DOHH2 (cell line): Measurements from ENCODE around the gene PARVB.

Experiments used
- H3F3A ChIP-seq: fragments of 200-600 bp; sonication (generic), shearing (Covaris generic); 2 replicates; pipeline ENCODE4 v1.6.0; 2016; ENCODE audit warnings: antibody characterized with exemption, mild to moderate bottlenecking; ENCODE audit not compliant: control insufficient read depth, insufficient read depth
- H3K27ac ChIP-seq: fragments of 200-600 bp; sonication (generic); 2 replicates; pipeline ENCODE4 v1.5.1; 2014; ENCODE audit warnings: low read depth, mild to moderate bottlenecking, low read length, moderate library complexity
- H3K27me3 ChIP-seq: fragments of 200-600 bp; sonication (generic); 2 replicates; pipeline ENCODE4 v1.6.1; 2014; ENCODE audit warnings: mild to moderate bottlenecking, low read length, mixed read lengths; ENCODE audit not compliant: control insufficient read depth
- H3K36me3 ChIP-seq: fragments of 200-600 bp; sonication (generic); 2 replicates; pipeline ENCODE4 v1.6.1; 2014; ENCODE audit warnings: mild to moderate bottlenecking, low read length, moderate library complexity, mixed read lengths; ENCODE audit not compliant: control insufficient read depth
- H3K4me1 ChIP-seq: fragments of 200-600 bp; sonication (generic); 2 replicates; pipeline ENCODE4 v1.6.1; 2014; ENCODE audit warnings: mild to moderate bottlenecking, low read length, mixed read lengths; ENCODE audit not compliant: control insufficient read depth
- H3K4me2 ChIP-seq: fragments of 200-600 bp; sonication (generic); 2 replicates; pipeline ENCODE4 v1.6.0; 2014; ENCODE audit warnings: mild to moderate bottlenecking, low read length, moderate library complexity
- H3K4me3 ChIP-seq: fragments of 200-600 bp; sonication (generic); 2 replicates; pipeline ENCODE4 v1.5.1; 2014; ENCODE audit warnings: mild to moderate bottlenecking, low read length, mixed read lengths
- H3K79me2 ChIP-seq: fragments of 200-600 bp; sonication (generic); 2 replicates; pipeline ENCODE4 v1.6.1; 2014; ENCODE audit warnings: mild to moderate bottlenecking, low read length, mixed read lengths; ENCODE audit not compliant: control insufficient read depth
- H3K9me2 ChIP-seq: fragments of 200-600 bp; sonication (generic); replicated peaks from 2 replicates; pipeline ENCODE4 v1.6.1; 2014; ENCODE audit warnings: mild to moderate bottlenecking, low read length, mixed read lengths; ENCODE audit not compliant: control insufficient read depth
- H3K9me3 ChIP-seq: fragments of 200-600 bp; sonication (generic); 2 replicates; pipeline ENCODE4 v1.6.1; 2014; ENCODE audit warnings: antibody characterized with exemption, low read length, mixed read lengths; ENCODE audit not compliant: control insufficient read depth, insufficient read depth
- H4K20me1 ChIP-seq: fragments of 200-600 bp; sonication (generic); 2 replicates; pipeline ENCODE4 v1.6.0; 2014; ENCODE audit warnings: low read depth, mild to moderate bottlenecking, antibody characterized with exemption, low read length, moderate library complexity; ENCODE audit not compliant: control insufficient read depth, insufficient read depth
- EZH2phosphoT487 ChIP-seq: fragments of 200-600 bp; sonication (generic); IDR thresholded peaks from 2 replicates; pipeline ENCODE4 v1.6.1; 2017; ENCODE audit warnings: borderline replicate concordance, mild to moderate bottlenecking, antibody characterized with exemption, low read length, moderate library complexity, mixed read lengths
- TF ChIP-seq, protein P1 (sequence below): fragments of 200-600 bp; sonication (generic); IDR thresholded peaks from one replicate; pipeline ENCODE4 v1.5.1; 2014; ENCODE audit warnings: antibody characterized with exemption, mild to moderate bottlenecking, low read depth, low read length; ENCODE audit not compliant: poor library complexity, severe bottlenecking

PARVB gene

DNA sequence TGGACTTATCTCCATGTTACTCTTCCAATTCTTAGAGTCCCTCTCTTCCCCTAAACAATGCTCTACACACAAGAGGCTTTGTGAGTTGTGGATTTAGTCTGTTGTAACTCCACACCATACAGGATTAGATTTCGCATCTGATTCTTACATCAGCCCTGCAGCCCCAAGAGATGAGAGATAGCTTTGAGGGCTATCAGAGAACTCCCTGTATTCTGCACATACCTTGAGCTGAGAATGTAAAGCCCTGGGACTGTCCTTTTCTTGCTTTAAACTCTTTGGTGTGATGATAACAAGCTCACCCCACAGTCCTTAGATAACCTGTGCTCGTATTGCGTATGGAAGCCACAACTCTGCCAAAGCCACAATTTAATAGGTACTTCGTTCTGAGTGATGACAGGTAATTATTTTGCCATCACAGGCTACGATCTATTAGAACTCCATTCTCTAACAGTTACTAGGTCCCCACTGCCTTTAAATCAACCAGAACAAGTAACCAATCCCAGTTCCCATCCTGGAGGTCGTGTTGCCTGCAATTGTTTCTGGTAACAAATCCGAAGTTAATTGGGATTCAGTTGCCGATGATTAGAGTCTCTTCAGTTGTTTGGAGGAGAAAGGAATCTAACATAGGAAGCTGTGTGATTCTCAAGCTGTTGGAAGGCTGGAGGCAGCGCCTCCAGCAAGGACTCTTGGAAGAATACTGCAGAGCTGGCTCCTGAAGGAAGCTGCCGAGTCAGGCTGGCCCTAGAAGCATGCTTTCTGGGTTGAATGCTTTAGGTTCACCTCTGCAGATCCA is 155.3 kb downstream of the PARVB start:
- TF ChIP-seq, protein P1, sequence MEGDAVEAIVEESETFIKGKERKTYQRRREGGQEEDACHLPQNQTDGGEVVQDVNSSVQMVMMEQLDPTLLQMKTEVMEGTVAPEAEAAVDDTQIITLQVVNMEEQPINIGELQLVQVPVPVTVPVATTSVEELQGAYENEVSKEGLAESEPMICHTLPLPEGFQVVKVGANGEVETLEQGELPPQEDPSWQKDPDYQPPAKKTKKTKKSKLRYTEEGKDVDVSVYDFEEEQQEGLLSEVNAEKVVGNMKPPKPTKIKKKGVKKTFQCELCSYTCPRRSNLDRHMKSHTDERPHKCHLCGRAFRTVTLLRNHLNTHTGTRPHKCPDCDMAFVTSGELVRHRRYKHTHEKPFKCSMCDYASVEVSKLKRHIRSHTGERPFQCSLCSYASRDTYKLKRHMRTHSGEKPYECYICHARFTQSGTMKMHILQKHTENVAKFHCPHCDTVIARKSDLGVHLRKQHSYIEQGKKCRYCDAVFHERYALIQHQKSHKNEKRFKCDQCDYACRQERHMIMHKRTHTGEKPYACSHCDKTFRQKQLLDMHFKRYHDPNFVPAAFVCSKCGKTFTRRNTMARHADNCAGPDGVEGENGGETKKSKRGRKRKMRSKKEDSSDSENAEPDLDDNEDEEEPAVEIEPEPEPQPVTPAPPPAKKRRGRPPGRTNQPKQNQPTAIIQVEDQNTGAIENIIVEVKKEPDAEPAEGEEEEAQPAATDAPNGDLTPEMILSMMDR, result no peak
- no peak for TF ChIP-seq EZH2phosphoT487
- Histone ChIP-seq H3K36me3 (no peaks in the 10 kb centered on the region), H3K9me2 (no peaks in the 10 kb centered on the region), H3K27ac (no peak overlapping the region), H3K4me3 (no peak overlapping the region), H4K20me1 (no peaks in the 10 kb centered on the region), H3K4me2 (no peak overlapping the region), H3F3A (no peaks in the 10 kb centered on the region), H3K4me1 (peaks cover 32% of the 10 kb centered on the region), H3K79me2 (no peaks in the 10 kb centered on the region), H3K27me3 (peaks cover 39% of the 10 kb centered on the region), H3K9me3 (no peaks in the 10 kb centered on the region)

DNA sequence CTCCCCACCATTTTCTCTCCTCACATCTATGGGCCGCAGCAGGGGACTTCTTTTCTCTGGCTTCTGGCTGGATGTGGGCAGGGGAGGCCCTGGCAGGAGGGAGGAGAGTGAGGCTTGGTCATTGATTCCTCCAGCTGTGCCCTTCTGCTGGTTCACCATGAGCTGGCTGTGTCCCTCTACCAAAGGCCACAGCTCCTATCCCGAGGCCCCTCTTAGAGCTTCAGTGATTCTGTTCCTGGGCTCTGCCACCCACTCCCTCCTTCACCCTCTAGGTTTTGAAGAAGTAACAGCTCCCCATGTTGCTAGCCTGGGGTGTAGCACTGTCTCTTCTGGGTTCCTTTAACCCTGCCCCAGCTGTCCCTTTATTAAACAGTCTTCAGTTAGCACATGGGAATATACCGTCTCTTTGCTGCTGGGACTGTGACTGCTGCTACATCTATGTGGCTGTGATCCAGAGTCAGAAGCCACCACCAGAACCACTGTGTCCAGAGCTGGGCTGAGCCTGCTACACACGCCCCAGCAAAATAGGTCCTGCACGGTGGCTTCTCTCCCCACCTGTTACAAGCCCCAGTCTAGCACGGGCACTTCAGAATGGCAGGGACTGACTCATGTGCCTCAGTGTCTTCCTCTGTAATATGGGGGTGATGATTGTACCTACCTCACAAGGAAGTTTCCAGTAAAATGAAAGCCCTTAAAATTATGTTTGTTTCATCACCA is 156.0 kb downstream of the PARVB start:
- Histone ChIP-seq H3K9me3 (no peaks in the 10 kb centered on the region), H3K9me2 (no peaks in the 10 kb centered on the region), H4K20me1 (no peaks in the 10 kb centered on the region), H3K4me1 (peaks cover 32% of the 10 kb centered on the region), H3K27ac (no peak overlapping the region), H3K27me3 (peaks cover 39% of the 10 kb centered on the region), H3K36me3 (no peaks in the 10 kb centered on the region), H3K4me2 (no peak overlapping the region), H3F3A (no peaks in the 10 kb centered on the region), H3K4me3 (no peak overlapping the region), H3K79me2 (no peaks in the 10 kb centered on the region)
- TF ChIP-seq, protein P1, result no peak
- TF ChIP-seq EZH2phosphoT487, result no peak

DNA sequence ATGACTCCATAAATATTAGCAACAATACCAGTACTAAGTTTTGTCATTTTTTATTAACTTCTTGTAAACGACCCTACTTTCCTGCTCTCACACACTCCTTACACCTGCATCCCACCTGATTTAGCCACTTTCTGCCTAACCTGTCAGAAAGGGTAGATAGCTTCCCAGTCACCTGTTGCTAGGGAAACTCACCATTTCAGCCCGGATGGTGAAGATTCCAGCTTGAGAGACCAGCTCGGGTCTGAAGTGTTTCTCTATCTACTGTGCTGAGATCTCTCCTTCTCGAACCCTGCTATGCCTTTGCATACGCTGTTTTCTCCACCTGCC is 156.6 kb downstream of the PARVB start, which contains the start of gene PARVG:
TSS of gene PARVG (plus strand) at position 220 of the 327 bp plus-strand sequence. CDS start 2,405 bp downstream, outside the sequence.
- no peak within 1 kb of the TSS for H3K27ac ChIP-seq
- no peaks in the 10 kb centered on the region for H4K20me1 ChIP-seq
- peaks cover 39% of the 10 kb centered on the region for H3K27me3 ChIP-seq
- no peak for TF ChIP-seq EZH2phosphoT487
- TF ChIP-seq, protein P1, result no peak
- peak within 1 kb of the TSS; percentile 64 for H3K4me3 ChIP-seq
- no peaks in the 10 kb centered on the region for H3K9me2 ChIP-seq
- H3F3A ChIP-seq, result no peaks in the 10 kb centered on the region
- H3K9me3 ChIP-seq, result no peaks in the 10 kb centered on the region
- peaks cover 32% of the 10 kb centered on the region for H3K4me1 ChIP-seq
- no peaks in the 10 kb centered on the region for H3K36me3 ChIP-seq
- H3K79me2 ChIP-seq, result no peaks in the 10 kb centered on the region
- H3K4me2 ChIP-seq, result peak within 1 kb of the TSS; percentile 50
